GM23338 (cell line): ENCODE measurements around the gene GPANK1.

Source experiments
- EZH2 ChIP-seq: fragments of 200-600 bp; sonication (generic); IDR thresholded peaks from one replicate; pipeline ENCODE4 v1.8.0; 2017; ENCODE audit warnings: antibody characterized with exemption, mild to moderate bottlenecking, low read depth; ENCODE audit not compliant: unreplicated experiment
- POLR2AphosphoS5 ChIP-seq: IDR thresholded peaks from 2 replicates; pipeline ENCODE4 v1.6.1; 2016; ENCODE audit warnings: antibody characterized with exemption, low read depth
- TF ChIP-seq, protein P1 (sequence below), 2 experiments: fragments of 200-600 bp in 1 of 2; sonication (generic) in 1 of 2; conservative IDR thresholded peaks; 2 replicates each; pipeline versions ENCODE4 v1.5.1 to v1.6.1; 2016 to 2017; ENCODE audit warnings: antibody characterized with exemption in 2 of 2, low read depth in 2 of 2, mild to moderate bottlenecking in 2 of 2, moderate library complexity in 1 of 2

DNA sequence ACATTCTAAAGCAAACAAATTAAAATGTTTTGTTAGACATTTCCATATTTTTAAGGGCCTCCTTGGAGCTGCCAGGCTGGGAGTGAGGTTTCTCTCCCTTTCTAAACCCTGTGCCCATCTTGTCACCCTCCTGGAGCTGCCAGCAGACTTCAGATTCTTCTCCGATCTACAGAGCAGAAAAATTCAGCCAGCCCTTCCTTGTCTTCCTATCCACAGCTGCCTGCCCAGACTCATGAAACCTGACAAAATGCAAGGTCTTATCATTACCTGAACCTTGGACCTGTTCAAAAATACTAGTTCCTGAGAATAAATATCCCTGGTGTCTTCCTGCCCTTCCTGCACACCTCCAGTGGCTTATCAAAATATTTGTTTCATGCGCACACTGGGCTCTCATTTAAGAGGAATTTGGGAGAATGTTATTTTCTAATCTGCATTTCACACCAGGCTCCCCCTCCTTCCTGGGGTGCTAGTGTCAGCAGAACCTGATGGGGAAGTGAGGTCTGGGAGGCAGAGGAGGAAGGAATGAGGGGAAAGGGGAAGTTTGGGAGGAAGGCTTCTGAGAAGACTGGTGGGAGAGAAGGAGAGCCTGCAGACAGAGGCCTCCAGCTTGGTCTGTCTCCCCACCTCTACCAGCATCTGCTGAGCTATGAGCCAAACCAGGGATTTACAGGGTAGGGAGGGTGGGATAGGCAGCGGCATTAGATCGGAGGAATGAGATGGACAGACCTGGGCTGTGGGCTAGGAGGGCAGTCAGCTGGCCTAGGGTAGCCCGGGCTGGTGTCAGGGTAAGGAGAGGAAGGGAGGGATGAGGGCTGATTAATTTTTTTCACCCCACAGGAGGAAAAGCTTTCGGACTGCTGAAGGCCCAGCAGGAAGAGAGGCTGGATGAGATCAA lies 49.9 kb downstream of the GPANK1 start, which contains the start of gene AIF1:
- TF ChIP-seq, protein P1, sequence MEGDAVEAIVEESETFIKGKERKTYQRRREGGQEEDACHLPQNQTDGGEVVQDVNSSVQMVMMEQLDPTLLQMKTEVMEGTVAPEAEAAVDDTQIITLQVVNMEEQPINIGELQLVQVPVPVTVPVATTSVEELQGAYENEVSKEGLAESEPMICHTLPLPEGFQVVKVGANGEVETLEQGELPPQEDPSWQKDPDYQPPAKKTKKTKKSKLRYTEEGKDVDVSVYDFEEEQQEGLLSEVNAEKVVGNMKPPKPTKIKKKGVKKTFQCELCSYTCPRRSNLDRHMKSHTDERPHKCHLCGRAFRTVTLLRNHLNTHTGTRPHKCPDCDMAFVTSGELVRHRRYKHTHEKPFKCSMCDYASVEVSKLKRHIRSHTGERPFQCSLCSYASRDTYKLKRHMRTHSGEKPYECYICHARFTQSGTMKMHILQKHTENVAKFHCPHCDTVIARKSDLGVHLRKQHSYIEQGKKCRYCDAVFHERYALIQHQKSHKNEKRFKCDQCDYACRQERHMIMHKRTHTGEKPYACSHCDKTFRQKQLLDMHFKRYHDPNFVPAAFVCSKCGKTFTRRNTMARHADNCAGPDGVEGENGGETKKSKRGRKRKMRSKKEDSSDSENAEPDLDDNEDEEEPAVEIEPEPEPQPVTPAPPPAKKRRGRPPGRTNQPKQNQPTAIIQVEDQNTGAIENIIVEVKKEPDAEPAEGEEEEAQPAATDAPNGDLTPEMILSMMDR (conservative IDR thresholded peaks at IDR 0.05; ENCODE audit: low read depth in 2 of 2), result no peak
- TF ChIP-seq EZH2, result no peak
- TF ChIP-seq POLR2AphosphoS5, result no peak
